Chondrocyte (in vitro differentiated cells): ENCODE results near the gene CACNB2. TPM values are rescaled to one million over a fixed set of nuclear protein-coding genes. Genes with fewer than 3 reads are reported as not detected.

Experiments
- DNase-seq: peaks from one replicate; pipeline ENCODE4 v3.0.0; 2021; ENCODE audit warnings: mixed read lengths, low spot score
- H3K27ac Mint-ChIP-seq: one replicate; pipeline ENCODE4 v1.8.0; 2021; ENCODE audit warnings: mild to moderate bottlenecking, moderate library complexity, mixed read lengths; ENCODE audit not compliant: unreplicated experiment
- H3K27me3 Mint-ChIP-seq: 2 replicates; pipeline ENCODE4 v1.8.0; 2021; ENCODE audit warnings: low read depth, mixed read lengths
- H3K36me3 Mint-ChIP-seq: 2 replicates; pipeline ENCODE4 v1.8.0; 2021; ENCODE audit warnings: low read depth, mixed read lengths
- H3K4me1 Mint-ChIP-seq: 2 replicates; pipeline ENCODE4 v1.8.0; 2021; ENCODE audit warnings: low read depth, mild to moderate bottlenecking, mixed read lengths
- H3K4me3 Mint-ChIP-seq: one replicate; pipeline ENCODE4 v1.8.0; 2021; ENCODE audit warnings: mild to moderate bottlenecking, moderate library complexity, mixed read lengths; ENCODE audit not compliant: unreplicated experiment
- H3K9me3 Mint-ChIP-seq: 2 replicates; pipeline ENCODE4 v1.8.0; 2021; ENCODE audit warnings: low read depth, mixed read lengths
- total RNA-seq: library from RNA; stranded (reverse); gene quantifications from 3 replicates; pipeline ENCODE4 v1.2.1, GENCODE V29; 2021
- TF ChIP-seq, protein P1 (sequence below): fragments of 200-600 bp; sonication (generic); IDR thresholded peaks from 2 replicates; pipeline ENCODE4 v1.5.0; 2021; ENCODE audit warnings: antibody characterized with exemption, mild to moderate bottlenecking, moderate library complexity

Gene CACNB2
- total RNA-seq, 1 donor from 2014 or later, result 0.25 TPM

DNA sequence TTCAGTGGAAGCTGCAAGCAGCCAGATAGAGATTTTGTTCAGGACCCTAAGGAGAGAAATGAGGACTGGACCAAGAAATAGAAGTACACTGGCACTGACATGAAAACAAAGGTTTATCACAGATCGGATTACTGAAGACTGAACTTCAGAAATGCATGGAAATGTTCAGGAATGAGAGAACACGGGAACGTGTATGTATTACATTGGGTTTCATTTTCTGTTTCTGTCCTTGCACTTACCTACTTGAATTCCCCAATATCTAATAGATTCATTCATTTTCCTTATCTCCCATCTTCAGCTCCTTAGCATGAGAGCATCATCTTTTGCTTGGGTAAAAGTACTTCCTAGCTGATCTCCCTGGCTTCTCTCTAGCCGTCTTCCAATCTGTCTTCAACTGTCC, 114.5 kb downstream of the CACNB2 start:
- H3K9me3 Mint-ChIP-seq, result no peaks in the 10 kb centered on the region
- no peaks in the 10 kb centered on the region for H3K36me3 Mint-ChIP-seq
- H3K4me3 Mint-ChIP-seq, result no peak overlapping the region
- no peak for DNase-seq
- no peak overlapping the region for H3K27ac Mint-ChIP-seq
- TF ChIP-seq, protein P1, sequence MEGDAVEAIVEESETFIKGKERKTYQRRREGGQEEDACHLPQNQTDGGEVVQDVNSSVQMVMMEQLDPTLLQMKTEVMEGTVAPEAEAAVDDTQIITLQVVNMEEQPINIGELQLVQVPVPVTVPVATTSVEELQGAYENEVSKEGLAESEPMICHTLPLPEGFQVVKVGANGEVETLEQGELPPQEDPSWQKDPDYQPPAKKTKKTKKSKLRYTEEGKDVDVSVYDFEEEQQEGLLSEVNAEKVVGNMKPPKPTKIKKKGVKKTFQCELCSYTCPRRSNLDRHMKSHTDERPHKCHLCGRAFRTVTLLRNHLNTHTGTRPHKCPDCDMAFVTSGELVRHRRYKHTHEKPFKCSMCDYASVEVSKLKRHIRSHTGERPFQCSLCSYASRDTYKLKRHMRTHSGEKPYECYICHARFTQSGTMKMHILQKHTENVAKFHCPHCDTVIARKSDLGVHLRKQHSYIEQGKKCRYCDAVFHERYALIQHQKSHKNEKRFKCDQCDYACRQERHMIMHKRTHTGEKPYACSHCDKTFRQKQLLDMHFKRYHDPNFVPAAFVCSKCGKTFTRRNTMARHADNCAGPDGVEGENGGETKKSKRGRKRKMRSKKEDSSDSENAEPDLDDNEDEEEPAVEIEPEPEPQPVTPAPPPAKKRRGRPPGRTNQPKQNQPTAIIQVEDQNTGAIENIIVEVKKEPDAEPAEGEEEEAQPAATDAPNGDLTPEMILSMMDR, result no peak
- peaks cover 21% of the 10 kb centered on the region for H3K27me3 Mint-ChIP-seq
- H3K4me1 Mint-ChIP-seq, result no peaks in the 10 kb centered on the region

DNA sequence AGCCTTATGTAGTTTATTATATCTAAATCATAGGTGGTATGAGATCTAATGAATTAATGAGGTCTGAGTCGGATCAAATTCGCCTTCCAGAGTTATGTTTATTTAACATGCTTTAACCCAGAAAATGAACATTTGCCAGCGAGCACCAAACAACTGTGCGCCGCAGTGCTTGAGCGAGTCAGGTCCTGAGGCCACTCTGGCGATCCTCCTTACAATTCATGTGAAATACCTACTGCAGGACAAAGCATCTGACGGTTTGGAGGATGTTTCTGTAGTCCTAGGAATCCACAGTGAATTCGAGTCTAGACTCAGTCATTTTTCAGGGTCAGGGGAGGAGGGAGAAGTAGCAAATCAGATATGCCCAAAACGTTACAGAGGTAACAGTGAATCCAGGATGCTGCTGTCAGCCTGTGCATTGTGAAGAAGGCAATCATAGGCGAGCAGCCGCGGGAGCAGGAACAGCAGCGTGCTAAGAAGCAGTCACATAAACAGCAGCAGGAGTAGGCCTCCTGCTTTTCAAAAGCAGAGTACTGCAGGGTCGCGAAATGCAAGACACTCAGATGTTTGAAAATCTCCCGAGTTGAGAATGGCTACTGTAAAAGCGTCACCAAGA, 120.2 kb downstream of the CACNB2 start:
- no peak for DNase-seq
- TF ChIP-seq, protein P1, result no peak
- Mint-ChIP-seq H3K4me3 (no peak overlapping the region), H3K27ac (no peak overlapping the region), H3K27me3 (peaks cover 20% of the 10 kb centered on the region), H3K9me3 (no peaks in the 10 kb centered on the region), H3K36me3 (no peaks in the 10 kb centered on the region), H3K4me1 (no peaks in the 10 kb centered on the region)

DNA sequence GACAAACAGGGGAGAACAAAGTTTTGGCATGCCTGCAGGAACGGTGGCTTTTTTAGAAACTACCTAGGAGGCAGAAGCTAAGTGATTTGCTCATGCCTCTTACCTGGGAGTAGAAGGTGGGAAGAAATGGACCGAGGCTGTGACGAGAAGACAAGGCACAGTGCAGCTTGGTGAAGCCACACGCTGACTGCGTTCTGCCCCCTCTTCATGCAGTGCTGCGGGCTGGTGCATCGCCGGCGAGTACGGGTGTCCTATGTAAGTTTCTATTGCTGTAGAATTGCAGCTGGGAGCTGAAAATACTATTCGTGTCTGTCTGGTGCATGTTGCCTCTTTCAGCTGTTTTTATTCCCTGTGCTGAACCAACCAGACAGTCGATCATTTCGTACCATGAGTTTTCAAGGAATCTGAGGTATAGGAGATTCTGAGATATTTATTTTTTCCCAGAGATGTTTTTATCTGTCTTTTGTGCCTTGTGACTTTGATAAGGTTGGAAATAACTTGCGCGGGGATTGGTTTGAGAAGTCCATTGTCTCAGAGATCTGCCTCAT, 120.9 kb downstream of the CACNB2 start:
- Mint-ChIP-seq H3K36me3 (no peaks in the 10 kb centered on the region), H3K9me3 (no peaks in the 10 kb centered on the region), H3K27ac (no peak overlapping the region), H3K4me1 (no peaks in the 10 kb centered on the region), H3K4me3 (no peak overlapping the region), H3K27me3 (peaks cover 20% of the 10 kb centered on the region)
- DNase-seq, result no peak
- TF ChIP-seq, protein P1, result no peak

DNA sequence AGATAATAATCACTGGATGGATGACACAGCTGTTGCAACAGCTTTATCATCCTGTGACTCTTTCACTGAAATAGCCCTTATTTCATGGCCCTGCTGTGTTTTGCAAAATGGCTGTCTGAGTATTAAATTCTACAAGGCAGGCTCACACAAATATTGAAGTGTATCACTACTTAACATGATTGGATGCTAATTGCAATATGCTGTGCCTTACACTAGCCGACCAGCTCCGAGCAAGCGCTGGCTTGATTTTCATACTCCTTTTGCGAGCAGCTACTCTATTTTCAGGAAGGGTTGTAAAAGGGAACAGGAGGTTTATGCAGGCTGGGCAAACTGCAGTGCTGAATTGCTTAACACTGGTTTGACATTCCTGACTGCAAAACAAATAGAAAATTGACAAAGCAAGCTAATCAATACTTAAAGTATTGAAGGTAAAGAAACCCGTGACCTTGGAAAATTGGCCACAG, 121.6 kb downstream of the CACNB2 start:
- TF ChIP-seq, protein P1, result no peak
- H3K36me3 Mint-ChIP-seq, result no peaks in the 10 kb centered on the region
- H3K27me3 Mint-ChIP-seq, result peaks cover 20% of the 10 kb centered on the region
- DNase-seq, result no peak
- H3K4me1 Mint-ChIP-seq, result no peaks in the 10 kb centered on the region
- H3K9me3 Mint-ChIP-seq, result no peaks in the 10 kb centered on the region
- H3K4me3 Mint-ChIP-seq, result no peak overlapping the region
- no peak overlapping the region for H3K27ac Mint-ChIP-seq

DNA sequence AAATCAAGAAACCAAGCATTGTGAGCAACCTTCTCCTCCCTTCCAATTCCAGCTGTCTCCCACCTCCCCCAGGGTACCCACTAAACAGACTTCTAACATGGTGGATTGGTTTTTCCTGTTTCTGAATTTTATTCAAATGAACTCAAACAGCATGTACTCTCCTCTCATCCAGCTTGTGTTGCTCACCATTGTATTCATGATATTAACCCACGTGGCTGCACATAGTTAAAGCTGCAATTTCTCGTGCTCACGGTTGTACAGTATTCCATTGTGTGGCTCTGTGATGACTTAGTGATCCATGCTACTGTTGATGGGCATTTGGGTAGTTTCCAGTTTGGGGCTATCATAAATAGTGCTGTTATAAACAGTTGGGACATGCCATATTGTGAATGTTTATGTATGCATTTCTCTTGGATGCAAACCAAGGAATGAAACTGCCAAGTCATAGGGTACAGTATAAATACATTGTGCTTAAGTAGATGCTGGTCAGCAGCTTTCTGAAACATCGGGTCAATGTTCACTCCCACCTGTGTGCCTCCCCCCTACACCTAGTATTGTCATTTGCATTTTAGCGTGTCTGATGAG, 124.3 kb downstream of the CACNB2 start:
- Mint-ChIP-seq H3K9me3 (no peaks in the 10 kb centered on the region), H3K4me3 (no peak overlapping the region), H3K27ac (no peak overlapping the region), H3K27me3 (peaks cover 21% of the 10 kb centered on the region), H3K4me1 (no peaks in the 10 kb centered on the region), H3K36me3 (no peaks in the 10 kb centered on the region)
- TF ChIP-seq, protein P1, result no peak
- no peak for DNase-seq
